B cell (primary cell): Measurements from ENCODE around the gene PLEKHA8. TPM values are rescaled to one million over a fixed set of nuclear protein-coding genes. Genes with fewer than 3 reads are reported as not detected.
A peak's percentile ranks its signal among the peaks of the same experiment; 100 is the strongest.

Source experiments
- ATAC-seq: fragments of 200-7000 bp; cut with Tn5 transposase; one replicate; pipeline ENCODE4 v1.10.0; 2021; ENCODE audit warnings: low read depth, mild to moderate bottlenecking, moderate number of reproducible peaks, moderate library complexity
- CTCF ChIA-PET: fragments of 350-600 bp; sonication (Branson Sonifier 250); formaldehyde crosslinking; loops from one replicate; lab custom pipeline; 2021; ENCODE audit warnings: antibody characterized with exemption, inconsistent platforms; lab: Charles Lee
- POLR2A ChIA-PET: fragments of 350-600 bp; sonication (Branson Sonifier 250); formaldehyde crosslinking; loops from one replicate; lab custom pipeline; 2021; ENCODE audit warnings: antibody characterized with exemption; lab: Charles Lee
- DNase-seq: peaks from one replicate; pipeline ENCODE4 v3.0.0; 2013
- H2AFZ ChIP-seq: 2 replicates; pipeline ENCODE4 v1.6.1; 2012; ENCODE audit warnings: mild to moderate bottlenecking, low read depth, low read length; ENCODE audit not compliant: insufficient read depth, poor library complexity, severe bottlenecking
- H3K27ac ChIP-seq, 2 donors: 1 replicate in 1 of 2; 2 replicates in 1 of 2; pipeline ENCODE4 v1.5.1; 2012 to 2013; ENCODE audit warnings: low read length in 2 of 2, mild to moderate bottlenecking in 2 of 2, moderate library complexity in 1 of 2
- H3K27me3 ChIP-seq, 4 experiments: fragments of 200-600 bp in 1 of 4; sonication (generic) in 1 of 4; replicated peaks in 1 of 4; 1 replicate in 2 of 4; 2 replicates in 2 of 4; pipeline versions ENCODE4 v1.6.1 to v1.7.0; 2013 to 2016; ENCODE audit warnings: low read length in 3 of 4, mild to moderate bottlenecking in 2 of 4, mixed read lengths in 1 of 4, moderate library complexity in 1 of 4; ENCODE audit not compliant: insufficient read depth in 4 of 4, control insufficient read depth in 3 of 4; ENCODE audit errors: control extremely low read depth in 1 of 4
- H3K36me3 ChIP-seq, 2 experiments: replicated peaks in 1 of 2; 1 replicate in 1 of 2; 2 replicates in 1 of 2; pipeline versions ENCODE4 v1.6.1 to v1.7.1; 2013; ENCODE audit warnings: low read length in 1 of 2; ENCODE audit not compliant: insufficient read depth in 2 of 2, control insufficient read depth in 1 of 2; ENCODE audit errors: control extremely low read depth in 1 of 2, extremely low read depth in 1 of 2
- H3K4me1 ChIP-seq, 2 donors: fragments of 200-600 bp in 1 of 2; sonication (generic) in 1 of 2; 1 replicate in 1 of 2; 2 replicates in 1 of 2; pipeline versions ENCODE4 v1.5.1 to v1.6.1; 2013 to 2017; ENCODE audit warnings: low read length in 2 of 2; ENCODE audit not compliant: control insufficient read depth in 2 of 2, insufficient read depth in 2 of 2
- H3K4me2 ChIP-seq: replicated peaks from 2 replicates; pipeline ENCODE3; 2012; ENCODE audit warnings: mild to moderate bottlenecking, low read depth, low read length; ENCODE audit not compliant: poor library complexity, severe bottlenecking
- H3K4me3 ChIP-seq, 5 experiments: fragments of 200-600 bp in 1 of 5; sonication (generic) in 1 of 5; 1 replicate in 3 of 5; 2 replicates in 2 of 5; pipeline versions ENCODE4 v1.5.1 to v1.7.0; 2011 to 2016; ENCODE audit warnings: low read length in 4 of 5, mild to moderate bottlenecking in 4 of 5, low read depth in 2 of 5, control low read depth in 1 of 5, moderate library complexity in 1 of 5; ENCODE audit not compliant: insufficient read depth in 1 of 5; ENCODE audit errors: control extremely low read depth in 1 of 5, extremely low read depth in 1 of 5
- H3K79me2 ChIP-seq: fragments of 200-600 bp; sonication (generic); one replicate; pipeline ENCODE4 v1.6.0; 2016; ENCODE audit warnings: low read length; ENCODE audit not compliant: control insufficient read depth, insufficient read depth
- H3K9ac ChIP-seq: fragments of 200-600 bp; sonication (generic); 2 replicates; pipeline ENCODE4 v1.6.1; 2017; ENCODE audit warnings: mild to moderate bottlenecking, low read length, moderate library complexity
- H3K9me3 ChIP-seq, 3 donors: one replicate each; pipeline versions ENCODE4 v1.6.1 to v1.7.1; 2013; ENCODE audit warnings: low read length in 2 of 3; ENCODE audit not compliant: control insufficient read depth in 2 of 3, insufficient read depth in 1 of 3; ENCODE audit errors: control extremely low read depth in 1 of 3
- H4K20me1 ChIP-seq: 2 replicates; pipeline ENCODE4 v1.6.0; 2012; ENCODE audit warnings: mild to moderate bottlenecking, low read length; ENCODE audit not compliant: insufficient read depth, control insufficient read depth, poor library complexity, severe bottlenecking
- H3K27ac Mint-ChIP-seq: one replicate; pipeline ENCODE4 v1.8.0; 2021; ENCODE audit warnings: mixed read lengths
- H3K27me3 Mint-ChIP-seq: one replicate; pipeline ENCODE4 v1.8.0; 2021; ENCODE audit warnings: mixed read lengths
- H3K4me1 Mint-ChIP-seq: one replicate; pipeline ENCODE4 v1.8.0; 2021; ENCODE audit warnings: mixed read lengths
- H3K4me3 Mint-ChIP-seq: one replicate; pipeline ENCODE4 v1.8.0; 2021; ENCODE audit warnings: mixed read lengths
- H3K9me3 Mint-ChIP-seq: one replicate; pipeline ENCODE4 v1.8.0; 2022; ENCODE audit warnings: mixed read lengths; ENCODE audit not compliant: insufficient read depth
- CTCF ChIP-seq: fragments of 200-600 bp; IDR thresholded peaks from one replicate; pipeline ENCODE4 v1.8.0; 2022; ENCODE audit warnings: antibody characterized with exemption, mild to moderate bottlenecking
- EZH2 ChIP-seq: IDR thresholded peaks from 2 replicates; pipeline ENCODE4 v1.6.1; 2012; ENCODE audit warnings: borderline replicate concordance, low read depth, mild to moderate bottlenecking, moderate library complexity, low read length; ENCODE audit not compliant: insufficient read depth, poor library complexity, severe bottlenecking
- WGBS: methylation state at CpG from one replicate; pipeline ENCODE4 v1.1.5; 2013; ENCODE audit warnings: missing lambda C conversion rate; ENCODE audit not compliant: insufficient coverage; 5-methylcytosine and 5-hydroxymethylcytosine counted together
- intact Hi-C: fragments of 100-400 bp; cut with micrococcal nuclease; formaldehyde crosslinking; loops from one replicate; pipeline ENCODE4 v1.10.0; 2022
- polyA plus RNA-seq: library from polyadenylated mRNA; depleted of rRNA; stranded (reverse); fragments of >200 nt; gene quantifications from 2 replicates; pipeline ENCODE4 v1.2.3, GENCODE V29; 2012
- total RNA-seq, 2 donors: library from RNA; stranded (reverse); fragments of 120-200 nt in 1 of 2; gene quantifications; 1 replicate in 1 of 2; 2 replicates in 1 of 2; pipeline versions ENCODE4 v1.2.3 to v1.2.4, GENCODE V29; 2013 to 2022

The PLEKHA8 gene
- total and polyA plus RNA-seq, 2 donors (not counting 1 experiment from before 2014, with no cell fraction given): 1.7 to 10.5 TPM

- peaks cover 36% of the 10 kb centered on the region for H3K79me2 ChIP-seq
- peak; percentile 25 for ATAC-seq
- peaks cover 41% of the 10 kb centered on the region for H3K4me1 Mint-ChIP-seq
- TF ChIP-seq CTCF (no peak), EZH2 (no peak)
- H3K9me3 ChIP-seq: peaks cover 0 to 12% (median 10%) of the 10 kb centered on the region in 3 donors
- peaks cover 0 to 18% (median 0%) of the 10 kb centered on the region in 4 experiments for H3K27me3 ChIP-seq
- H3K27ac ChIP-seq: peak overlapping the region; percentile 66 to 82
- H4K20me1 ChIP-seq: no peaks in the 10 kb centered on the region
- H2AFZ ChIP-seq: peak overlapping the region; percentile 92
- peaks cover 32 to 39% of the 10 kb centered on the region in 2 donors for H3K4me1 ChIP-seq
- peak; percentile 72 for DNase-seq
- ChIA-PET CTCF (interaction anchor here (0.7 to 1.7 kb wide), 5 partner anchors 11 to 150 kb away, joined by 3 to 6 read pairs (median 6); partner anchors contain the start of genes FKBP14 and PLEKHA8), POLR2A (interaction anchor here (0.6 to 2.6 kb wide), 4 partner anchors 11 to 56 kb away, joined by 3 to 17 read pairs (median 8); partner anchors contain the start of genes FKBP14 and PLEKHA8)
- intact Hi-C loops: loop anchor here (1.0 to 2.0 kb wide), 2 partner anchors 38 to 74 kb away; partner anchors contain the start of gene FKBP14
- no peaks in the 10 kb centered on the region for H3K27me3 Mint-ChIP-seq
- peaks cover 0 to under 1% of the 10 kb centered on the region in 2 experiments for H3K36me3 ChIP-seq
- peak overlapping the region; percentile 90 for H3K9ac ChIP-seq
- H3K4me3 Mint-ChIP-seq: peak overlapping the region; percentile 94
- peak overlapping the region; percentile 97 for H3K27ac Mint-ChIP-seq
- peak overlapping the region; percentile 42 to 96 (median 89) for H3K4me3 ChIP-seq
- WGBS: 1% methylated on average over 74 of the region's 75 CpGs
- peak overlapping the region; percentile 92 for H3K4me2 ChIP-seq
- H3K9me3 Mint-ChIP-seq: no peaks in the 10 kb centered on the region
Observed at GRCh38 chr7:29988424-29989256, 39.6 kb upstream of the PLEKHA8 start.
